ENCODE data around the gene RPS6KC1.
"Not testable (repeated sequence)": the region's sequence is repeated elsewhere in the genome, so short reads cannot be mapped to it uniquely, and the experiment has no call there.

RPS6KC1 gene

DNA sequence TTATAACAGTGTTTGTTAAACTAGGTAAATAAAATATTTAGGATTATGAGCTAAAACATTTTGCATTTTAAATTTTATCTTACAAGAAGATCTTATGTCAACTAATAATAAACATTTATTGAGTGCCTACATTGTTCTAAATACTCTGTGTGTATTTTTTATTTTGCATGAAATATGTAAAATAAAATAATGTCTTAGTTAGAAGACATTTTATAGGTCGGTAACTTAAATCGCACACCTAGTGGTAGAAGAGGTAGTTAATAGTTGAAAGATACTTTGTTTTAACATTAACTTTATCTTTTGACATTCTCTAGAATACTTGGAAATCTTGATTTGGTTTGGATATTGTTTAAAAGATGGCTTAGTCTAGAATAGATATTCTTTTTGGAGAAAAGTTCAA lies 60.5 kb downstream of the RPS6KC1 start:
- no peak for DNase-seq

DNA sequence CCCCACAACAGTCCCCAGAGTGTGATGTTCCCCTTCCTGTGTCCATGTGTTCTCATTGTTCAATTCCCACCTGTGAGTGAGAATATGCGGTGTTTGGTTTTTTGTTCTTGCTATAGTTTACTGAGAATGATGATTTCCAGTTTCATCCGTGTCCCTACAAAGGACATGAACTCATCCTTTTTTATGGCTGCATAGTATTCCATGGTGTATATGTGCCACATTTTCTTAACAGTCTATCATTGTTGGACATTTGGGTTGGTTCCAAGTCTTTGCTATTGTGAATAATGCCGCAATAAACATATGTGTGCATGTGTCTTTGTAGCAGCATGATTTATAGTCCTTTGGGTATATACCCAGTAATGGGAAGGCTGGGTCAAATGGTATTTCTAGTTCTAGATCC lies 61.7 kb downstream of the RPS6KC1 start:
- DNase-seq, result not testable (repeated sequence)

DNA sequence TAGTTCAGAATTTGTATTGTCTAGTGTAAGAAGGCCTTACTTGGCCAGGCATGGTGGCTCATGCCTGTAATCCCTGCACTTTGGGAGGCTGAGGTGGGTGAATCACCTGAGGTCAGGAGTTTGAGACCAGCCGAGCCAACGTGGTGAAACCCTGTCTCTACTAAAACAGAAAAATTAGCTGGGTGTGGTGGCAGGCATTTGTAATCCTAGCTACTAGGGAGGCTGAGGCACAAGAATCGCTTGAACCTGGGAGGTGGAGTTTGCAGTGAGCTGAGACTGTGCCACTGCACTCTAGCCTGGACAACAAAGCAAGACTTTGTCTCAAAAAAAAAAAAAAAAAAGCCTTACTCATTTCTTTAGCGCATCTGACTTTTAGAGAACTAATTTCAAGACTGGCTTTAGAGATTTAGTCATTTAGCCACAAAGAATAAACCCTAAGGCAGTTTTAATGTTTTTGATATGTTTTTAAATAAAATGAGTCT lies 66.7 kb downstream of the RPS6KC1 start:
- DNase-seq, result not testable (repeated sequence)

DNA sequence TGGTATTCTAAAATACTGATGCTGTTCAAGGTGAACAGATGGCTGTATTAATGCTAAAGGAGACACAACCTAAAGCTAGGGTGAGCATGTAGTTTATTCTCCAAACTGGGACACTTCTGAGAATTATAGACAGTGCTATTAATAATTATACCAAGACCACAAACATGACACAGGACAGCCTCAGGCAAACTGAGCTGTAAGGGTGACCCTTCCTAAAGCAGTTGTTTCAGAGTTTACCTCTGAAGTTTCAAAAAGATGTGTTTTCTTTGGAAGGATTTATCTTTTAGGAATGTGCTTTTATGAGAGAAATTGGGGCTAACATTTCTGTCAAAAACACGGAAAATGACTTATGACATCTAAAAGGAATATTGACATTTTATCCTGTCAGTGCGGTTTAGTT lies 68.8 kb downstream of the RPS6KC1 start:
- no peak for DNase-seq

DNA sequence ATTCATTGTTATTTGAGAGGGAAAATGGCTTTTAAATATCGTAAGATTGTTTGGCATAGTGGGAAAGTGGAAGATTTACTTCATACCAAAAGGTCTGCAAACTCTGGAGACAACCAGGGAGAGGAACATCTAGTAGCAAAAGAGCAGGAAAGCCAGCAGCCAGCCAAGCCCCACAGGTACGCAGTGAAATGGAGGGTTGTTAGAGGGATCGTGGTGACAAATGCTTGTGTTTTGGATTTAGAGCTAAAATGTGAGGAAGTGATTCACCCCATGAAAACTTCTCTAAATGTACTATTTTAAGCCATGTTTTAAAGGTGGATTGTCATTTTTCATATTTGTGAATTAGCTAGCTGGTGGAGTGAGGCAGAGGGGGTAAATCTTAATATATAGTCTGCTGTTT lies 69.3 kb downstream of the RPS6KC1 start:
- DNase-seq, result no peak

DNA sequence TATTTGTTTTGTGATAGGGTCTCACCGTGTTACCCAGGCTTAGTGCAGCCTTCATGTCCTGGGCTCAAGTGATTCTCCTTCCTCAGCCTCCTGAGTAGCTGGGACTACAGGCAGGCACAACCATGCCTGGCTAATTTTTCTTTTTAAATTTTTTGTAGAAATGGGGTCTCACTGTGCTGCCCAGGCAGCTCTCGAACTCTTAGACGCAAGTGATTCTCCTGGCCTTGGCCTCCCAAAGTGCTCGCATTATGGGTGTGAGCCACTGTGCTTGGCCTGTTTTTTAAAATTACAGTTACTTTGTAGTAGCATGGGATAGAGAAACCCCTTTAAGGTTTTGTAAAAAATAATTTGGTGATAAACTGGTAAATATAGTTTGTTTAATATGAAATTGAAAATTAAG lies 69.9 kb downstream of the RPS6KC1 start:
- DNase-seq, result no peak

DNA sequence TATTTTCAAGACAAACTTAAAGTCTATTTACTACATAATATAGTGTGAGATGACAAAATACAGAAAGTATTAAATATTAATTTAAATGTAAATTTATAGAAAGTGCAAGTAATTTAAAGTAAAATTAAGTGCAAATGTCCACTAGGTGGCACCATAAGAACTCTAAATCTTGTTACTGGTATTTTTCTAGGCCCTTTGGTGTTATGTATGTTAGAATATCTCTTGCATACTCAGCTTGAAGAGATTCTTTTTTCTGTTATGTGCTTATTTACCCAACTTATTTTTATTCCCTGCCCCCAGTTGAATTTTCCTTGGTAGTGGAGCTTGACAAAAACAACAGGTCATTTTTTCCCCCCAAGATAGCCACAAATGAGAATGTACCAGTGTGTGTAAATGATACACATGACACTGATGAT lies 71.5 kb downstream of the RPS6KC1 start:
- DNase-seq, result peak; percentile 60

DNA sequence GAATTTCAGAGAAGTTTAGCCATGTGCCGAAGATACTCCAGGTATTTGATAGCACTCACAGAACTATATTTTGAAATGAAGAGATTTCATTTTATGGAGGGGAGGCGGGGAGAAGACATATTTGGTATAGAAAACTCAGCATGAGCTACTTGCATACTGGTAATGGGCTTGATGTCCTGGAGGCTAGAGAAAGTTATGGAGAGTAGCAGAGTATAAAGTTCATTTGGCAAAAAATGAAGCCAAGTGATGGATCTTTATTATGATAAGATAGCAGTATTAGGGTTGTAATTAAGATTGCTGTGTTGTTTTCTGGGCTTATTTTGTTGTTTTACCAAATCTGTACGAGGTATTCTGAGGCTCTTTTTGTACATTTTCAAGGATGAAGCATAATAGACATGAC lies 72.0 kb downstream of the RPS6KC1 start:
- DNase-seq, result no peak

DNA sequence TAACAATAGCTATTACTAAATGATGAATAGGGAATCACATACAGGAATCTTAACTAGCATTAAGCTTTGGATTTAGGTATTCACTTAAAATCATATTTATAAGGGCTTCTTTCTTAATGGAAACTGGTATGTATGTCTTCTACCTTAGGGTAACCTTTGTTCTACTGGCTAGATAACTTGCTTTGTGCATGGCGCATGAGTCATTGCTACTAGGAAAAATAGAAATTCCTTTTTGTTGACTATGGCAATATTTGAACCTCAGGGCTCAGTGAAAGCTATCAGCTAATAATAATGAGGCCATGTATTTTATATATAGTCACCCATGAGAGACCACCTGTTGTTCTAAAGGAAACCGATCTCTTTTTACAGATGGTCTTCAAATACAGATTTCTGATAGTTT lies 72.5 kb downstream of the RPS6KC1 start:
- no peak for DNase-seq

DNA sequence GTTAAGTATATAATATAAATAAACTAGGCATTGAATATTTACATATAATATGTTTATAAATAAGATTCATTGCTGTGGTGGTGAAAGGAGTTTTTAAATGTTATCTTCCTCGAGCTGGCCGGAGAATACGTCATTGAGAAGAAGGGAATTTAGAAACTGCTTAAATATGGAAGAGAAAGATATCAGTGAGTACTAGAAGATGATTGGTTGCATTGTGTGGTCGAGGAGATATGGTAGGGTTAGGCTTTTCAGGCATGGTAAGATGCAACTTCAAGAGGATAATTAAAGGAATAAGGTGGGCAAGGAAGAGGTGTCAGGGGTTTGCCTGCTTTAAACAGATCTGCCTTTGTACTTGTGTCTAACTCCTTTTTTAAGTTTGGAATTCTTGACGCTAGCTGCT lies 73.5 kb downstream of the RPS6KC1 start:
- DNase-seq, result no peak

DNA sequence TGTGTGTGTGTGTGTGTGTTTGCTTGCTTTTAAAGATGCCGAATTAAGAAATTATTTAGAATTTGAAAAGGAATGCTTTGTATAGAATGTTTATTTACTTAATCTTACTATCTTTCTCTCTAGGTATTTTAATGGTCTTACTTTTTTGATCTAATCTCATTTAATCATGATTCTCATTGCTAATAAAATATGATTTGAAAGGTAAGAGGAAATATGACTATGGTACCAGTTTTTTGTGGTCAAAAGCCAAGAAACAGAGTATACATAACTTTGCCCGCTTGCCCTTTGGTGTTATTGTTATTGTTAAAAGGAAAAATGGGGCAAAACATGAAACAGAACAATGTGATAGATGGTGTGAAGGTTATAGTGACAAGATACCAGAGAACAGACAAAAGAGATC lies 74.6 kb downstream of the RPS6KC1 start:
- no peak for DNase-seq

DNA sequence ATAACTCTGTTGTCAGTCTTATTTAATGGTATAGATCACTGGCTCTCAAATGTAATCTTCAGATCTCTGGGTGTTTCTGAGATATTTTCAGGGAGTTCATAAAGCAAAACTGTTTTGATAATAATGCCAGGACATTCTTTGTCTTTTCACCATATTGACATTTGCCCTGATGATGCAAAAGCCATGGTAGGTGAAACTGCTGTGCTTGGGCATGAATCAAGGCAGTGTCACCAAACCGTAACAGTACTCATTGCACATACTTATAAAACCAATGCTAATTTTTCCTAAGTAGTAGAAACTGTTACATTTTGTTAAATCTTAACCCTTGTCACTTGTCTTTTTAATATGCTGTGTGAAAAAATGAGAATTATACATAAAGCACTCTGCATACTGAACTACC lies 76.0 kb downstream of the RPS6KC1 start:
- no peak for DNase-seq

DNA sequence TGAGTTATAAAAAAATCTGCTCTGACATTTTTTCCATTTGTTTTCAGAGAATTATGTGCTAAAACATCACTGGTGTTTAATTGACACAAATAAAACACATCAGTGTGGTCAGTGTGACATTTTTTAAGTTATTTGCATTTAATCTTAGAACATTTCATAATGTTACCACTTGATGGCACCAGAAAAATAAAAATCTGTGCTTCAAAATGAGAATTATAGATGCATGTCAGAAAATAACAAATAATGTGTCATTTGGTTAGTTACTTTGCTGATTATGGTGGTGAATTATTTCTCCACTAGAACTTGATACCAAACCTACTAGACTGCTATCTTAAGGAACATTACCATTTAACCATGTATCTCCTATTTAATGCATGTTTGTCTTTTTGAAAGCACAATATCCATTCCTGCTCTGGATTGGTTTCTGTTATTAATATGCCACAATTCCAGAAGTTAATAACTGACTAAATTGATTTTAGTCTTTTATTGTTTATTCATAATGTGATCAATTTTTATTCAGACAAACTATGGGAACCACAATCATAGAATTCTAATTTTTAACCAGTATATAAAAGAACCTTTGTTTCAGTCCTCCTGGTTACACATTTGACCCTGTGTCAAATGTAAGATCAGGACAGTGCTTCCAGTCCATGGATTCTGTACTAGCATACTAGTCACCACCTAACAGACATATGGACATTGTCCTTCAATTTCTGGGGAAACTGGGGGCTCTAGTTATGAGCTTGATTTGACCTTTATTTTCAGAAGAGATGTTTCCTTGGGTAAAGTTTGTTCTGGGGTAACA lies 81.0 kb downstream of the RPS6KC1 start:
- DNase-seq, result no peak

DNA sequence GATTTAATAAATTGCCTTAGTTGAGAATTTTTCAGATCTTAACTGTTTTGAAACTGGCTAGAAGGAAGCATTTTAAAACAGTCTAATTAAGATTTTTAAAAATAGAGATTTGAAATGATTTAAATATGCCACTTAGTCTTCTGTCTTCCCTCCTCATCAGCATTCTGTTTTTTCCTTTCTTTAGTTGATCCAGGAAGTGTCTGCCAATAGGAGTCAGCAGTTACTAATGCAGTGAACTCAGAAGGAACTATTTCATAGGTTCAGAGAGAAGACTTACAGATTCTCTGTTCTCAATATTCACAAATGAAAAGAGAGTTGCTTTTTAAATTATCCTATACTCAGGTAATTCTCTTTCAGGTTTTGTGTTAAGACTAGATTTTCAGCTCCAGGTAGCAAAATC lies 84.5 kb downstream of the RPS6KC1 start:
- DNase-seq, result no peak

DNA sequence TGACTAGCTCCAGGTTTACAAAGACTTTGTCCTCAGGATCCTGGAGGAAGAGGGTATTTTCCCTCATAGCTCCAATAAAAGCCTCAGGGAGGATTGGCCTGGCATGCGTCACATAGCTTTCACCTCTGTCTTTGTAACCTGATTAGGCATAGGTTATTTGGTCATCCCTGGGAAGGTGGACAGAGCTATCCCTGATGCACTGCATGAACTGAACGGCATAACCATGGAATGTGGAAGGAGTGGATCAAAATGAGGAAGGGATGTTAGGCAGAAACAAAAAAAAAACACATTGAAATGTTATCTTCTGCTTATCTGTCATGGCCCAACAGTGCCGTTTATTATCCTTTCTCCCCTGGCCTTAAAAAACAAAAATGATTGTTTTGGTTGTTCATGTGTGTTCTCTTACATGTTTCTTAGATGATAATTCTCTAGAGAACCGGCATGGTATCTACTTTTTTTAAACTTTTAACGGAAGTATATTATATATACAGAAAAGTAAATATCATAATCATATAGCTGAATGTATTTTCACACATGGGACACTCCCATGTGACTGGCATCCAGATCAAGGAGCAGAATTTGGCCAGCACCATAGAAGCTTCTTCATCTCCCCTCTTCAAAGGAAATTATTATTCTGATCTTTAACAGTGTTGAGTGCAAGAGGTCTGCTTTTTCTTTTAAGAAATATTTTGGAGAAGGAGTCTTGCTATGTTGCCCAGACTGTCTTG lies 85.3 kb downstream of the RPS6KC1 start:
- no peak for DNase-seq

DNA sequence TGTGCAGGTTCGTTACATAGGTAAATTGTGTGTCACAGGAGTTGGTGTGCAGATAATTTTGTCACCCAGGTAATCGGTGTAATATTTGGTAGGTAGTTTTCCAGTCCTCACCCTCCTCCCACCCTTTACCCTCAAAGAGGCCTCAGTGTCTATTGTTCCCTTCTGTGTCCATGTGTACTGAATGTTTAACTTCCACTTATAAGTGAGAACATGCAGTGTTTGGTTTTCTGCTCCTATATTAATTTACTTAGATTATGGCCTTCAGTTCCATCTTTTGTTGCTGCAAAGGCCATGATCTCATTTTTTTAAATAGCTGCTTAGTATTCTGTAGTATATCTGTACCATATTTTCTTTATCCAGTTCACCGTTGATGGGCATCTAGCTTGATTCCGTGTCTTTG lies 87.3 kb downstream of the RPS6KC1 start:
- DNase-seq, result no peak

DNA sequence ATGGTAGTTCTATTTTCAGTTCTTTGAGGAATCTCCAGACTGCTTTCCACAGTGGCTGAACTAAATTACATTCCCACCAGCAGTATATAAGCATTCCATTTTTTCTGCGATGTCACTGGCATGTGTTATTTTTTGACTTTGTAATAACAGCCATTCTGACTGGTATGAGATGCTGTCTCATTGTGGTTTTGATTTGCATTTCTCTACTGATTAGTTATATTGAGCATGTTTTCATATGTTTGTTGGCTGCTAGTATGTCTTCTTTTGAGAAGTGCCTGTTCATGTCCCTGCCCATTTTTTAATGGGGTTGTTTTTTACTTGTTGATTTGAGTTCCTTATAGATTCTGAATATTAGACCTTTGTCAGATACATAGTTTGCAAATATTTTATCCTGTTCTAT lies 87.9 kb downstream of the RPS6KC1 start:
- DNase-seq, result no peak

DNA sequence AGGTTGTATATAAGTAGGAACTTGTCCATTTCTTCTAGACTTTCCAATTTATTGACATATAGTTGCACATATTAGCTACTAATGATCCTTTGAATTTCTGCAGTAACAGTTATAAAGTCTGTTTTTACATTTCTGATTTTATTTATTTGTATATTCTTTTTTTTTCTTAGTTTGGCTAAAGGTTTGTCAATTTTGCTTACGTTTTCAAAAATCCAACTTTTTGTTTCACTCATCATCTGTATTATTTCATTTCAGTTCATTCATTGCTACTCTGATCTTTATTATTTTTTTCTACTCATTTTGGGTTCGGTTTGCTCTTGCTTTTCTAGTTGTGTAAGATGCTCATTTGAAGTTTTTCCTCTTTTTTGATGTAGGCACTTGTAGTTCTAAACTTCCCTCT lies 97.9 kb downstream of the RPS6KC1 start:
- no peak for DNase-seq

DNA sequence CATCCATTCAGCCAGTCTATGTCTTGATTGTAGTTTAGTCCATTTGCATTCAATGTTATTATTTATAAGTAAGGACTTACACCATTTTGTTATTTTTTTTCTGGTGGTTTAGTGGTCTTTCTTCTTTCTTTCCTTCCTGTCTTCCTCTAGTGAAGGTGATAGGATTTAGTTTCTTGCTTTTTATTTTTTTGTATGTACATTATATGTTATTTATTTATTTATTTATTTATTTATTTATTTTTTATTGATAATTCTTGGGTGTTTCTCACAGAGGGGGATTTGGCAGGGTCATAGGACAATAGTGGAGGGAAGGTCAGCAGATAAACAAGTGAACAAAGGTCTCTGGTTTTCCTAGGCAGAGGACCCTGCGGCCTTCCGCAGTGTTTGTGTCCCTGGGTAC lies 99.0 kb downstream of the RPS6KC1 start:
- DNase-seq, result not testable (repeated sequence)

DNA sequence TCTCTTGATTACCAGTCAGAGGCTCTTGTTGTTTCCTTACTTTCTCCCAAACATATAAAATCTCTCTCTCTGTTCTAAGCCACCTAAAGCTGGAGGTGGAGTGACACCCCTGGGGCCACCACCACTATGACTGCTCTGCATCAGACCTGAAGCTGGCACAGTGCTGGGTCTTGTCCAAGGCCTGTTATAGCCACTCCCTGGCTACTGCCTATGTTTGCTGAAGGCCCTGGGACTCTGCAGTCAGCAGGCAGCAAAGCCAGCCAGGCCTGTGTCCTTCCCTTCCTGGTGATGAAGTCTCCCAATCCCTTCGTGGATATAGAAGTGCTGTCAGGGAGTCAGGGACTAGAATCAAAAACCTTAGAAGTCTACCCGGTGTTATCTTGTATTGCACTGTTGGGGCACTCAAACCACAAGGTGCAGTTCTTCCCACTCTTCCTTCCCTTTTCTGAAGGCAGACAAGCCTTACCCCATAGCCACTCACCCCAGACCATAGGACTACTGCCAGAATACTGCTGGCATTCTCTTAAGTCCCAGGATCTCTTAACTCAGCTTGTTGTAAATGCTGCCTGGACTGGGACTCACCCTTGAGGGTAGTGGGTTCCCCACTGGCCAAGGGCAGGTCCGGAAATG lies 103.1 kb downstream of the RPS6KC1 start:
- DNase-seq, result no peak

DNA sequence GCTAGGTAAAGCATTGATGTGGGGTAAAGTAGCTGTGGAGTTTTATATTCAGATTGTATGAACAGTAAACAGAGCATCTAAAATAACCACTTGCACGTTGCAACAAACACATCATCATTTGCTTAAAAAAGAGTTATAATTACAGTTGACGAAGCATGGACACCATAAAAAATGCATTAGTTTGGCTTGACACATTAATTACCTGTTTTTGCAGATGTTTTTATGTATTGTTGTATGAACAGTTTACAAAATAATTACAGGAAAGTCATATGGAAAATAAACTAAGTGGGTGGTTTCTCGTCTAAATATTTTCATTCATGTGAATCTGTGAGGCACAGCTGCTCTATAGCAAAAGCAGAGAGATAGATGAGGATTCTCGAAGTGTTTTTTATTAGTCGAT lies 108.3 kb downstream of the RPS6KC1 start:
- no peak for DNase-seq

DNA sequence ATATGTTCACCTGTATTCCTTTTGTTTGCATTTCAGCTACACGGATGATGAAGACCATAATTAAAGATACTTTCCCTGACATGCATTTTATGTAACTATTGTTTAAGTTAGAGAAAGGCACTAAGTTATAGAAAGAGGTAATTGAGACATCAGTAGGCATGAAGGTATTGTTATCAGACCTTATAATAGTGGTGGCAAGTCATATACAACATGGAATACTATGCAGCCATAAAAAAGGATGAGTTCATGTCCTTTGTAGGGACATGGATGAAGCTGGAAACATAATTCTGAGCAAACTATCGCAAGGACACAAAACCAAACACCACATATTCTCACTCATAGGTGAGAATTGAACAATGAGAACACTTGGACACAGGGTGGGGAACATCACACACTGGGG lies 109.4 kb downstream of the RPS6KC1 start:
- DNase-seq, result not testable (repeated sequence)

DNA sequence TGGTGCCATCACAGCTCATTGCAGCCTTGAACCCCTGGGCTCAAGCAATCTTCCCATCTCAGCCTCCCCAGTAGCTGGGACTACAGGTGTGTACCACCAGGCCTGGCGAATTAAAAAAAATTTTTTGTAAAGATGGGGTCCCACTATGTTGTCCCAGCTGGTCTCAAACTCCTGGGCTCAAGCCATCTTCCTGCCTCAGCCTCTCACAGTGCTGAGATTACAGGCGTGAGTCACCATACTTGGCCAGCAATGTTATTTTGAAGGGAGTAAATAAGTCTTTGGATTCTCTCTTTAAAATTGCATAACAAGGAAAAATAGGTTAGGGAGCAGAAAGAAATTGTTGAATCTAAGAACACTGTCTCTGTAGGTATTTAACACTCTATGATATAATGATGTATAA lies 111.3 kb downstream of the RPS6KC1 start:
- DNase-seq, result no peak

DNA sequence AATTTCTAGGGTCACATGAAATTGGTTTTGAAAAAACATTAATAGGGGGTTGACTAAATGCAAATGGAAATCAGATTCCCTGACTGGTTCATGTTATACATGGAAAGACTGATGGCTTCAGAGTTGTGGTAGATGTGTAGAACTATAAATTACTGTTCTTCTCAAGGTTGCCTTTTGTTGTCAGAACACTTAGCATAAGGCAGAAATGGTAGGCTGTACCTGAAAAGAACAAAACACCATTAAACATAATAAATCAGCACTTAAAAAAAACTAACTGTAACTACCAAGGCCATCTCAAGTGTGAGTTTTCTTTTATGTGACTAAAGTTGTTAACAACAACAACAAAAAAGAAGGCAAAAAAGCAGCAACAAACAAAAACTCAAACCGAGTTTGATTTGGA lies 111.8 kb downstream of the RPS6KC1 start:
- no peak for DNase-seq
